ENCODE measurements around the gene NTRK1.

The NTRK1 gene

DNA sequence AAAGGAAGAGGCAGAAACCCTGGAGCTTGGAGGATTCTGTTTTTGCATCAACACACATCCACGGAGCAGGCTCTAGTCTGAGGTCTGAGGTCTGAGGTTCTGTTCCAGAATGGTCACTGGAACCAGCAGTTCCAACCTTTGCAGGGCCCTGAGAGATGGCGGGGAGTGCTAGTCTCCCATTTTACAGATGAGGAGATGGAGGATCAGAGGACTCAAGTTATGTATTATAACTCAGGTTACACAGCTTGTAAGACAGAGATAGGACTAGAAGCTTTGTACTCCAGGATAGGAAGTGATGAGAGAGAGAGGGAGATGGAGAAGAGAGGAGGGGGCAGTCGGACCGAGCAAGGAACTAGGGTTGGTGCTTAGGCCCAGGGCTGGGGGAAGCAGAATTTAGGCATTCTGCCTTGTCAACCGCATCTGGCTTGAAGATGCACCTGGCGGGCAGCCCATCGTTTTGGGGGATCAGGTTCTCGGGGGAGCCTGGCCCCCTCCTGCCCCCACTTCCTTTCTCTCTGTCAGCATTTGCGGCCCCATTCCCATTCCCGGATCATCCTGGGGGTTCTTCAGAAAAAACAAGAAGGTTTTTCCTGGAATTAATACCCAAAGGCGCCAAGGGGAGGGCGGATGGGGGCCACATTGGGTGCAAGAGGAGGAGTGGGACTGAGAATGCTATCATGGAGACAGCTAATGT is 38.5 kb downstream of the NTRK1 start:
- no peak for TF ChIP-seq CTCF (IDR thresholded peaks at IDR 0.05; ENCODE audit: extremely low read depth, missing control alignments)
- DNase-seq (ENCODE audit: low spot score), result no peak

DNA sequence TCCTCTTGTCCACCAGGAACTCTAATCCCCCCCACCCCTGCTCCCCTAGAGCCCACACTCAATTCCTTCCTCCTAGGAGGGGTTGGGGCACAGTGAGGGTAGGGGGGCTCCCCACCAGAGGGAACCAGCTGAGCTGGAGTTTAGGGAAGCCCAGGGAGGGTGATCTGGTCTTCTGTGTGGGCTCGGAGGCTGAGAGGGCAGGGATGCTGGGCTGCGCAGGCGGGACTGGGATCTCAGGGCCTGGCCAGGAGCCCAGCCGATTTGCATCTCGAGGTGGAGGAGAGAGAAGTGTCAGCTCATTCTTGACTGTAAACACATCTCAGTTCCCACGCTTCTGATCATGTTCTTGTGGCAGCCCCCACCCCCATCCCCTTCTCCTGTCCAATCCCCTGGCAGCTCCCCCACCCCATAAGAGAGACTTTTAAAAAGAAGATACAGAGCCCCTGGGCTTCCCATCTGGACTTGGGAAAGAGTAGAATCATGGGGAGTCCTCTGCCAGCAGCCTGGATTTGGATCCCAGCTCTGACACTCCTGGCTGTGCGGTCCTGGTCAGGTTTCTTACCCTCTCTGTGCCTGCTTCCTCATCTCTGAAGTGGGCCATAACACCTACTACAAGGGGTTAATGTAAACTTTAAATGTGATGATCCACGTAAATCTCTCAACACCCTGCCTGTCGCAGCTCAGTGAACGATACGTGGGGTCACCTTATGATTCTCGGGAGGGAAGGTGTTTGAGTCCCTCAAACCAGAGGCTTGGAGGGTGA is 39.5 kb downstream of the NTRK1 start:
- no peak for TF ChIP-seq CTCF (IDR thresholded peaks at IDR 0.05; ENCODE audit: extremely low read depth, missing control alignments)
- DNase-seq (ENCODE audit: low spot score), result no peak

GRCh38 chr1:156900896-156901589 is 40.4 kb downstream of the NTRK1 start:
- DNase-seq (ENCODE audit: low spot score), result no peak
- TF ChIP-seq CTCF (IDR thresholded peaks at IDR 0.05; ENCODE audit: extremely low read depth, missing control alignments), result no peak

- no peak for DNase-seq (ENCODE audit: low spot score)
- TF ChIP-seq CTCF (IDR thresholded peaks at IDR 0.05; ENCODE audit: extremely low read depth, missing control alignments), result no peak
Measured at GRCh38 chr1:156901590-156901900, 40.9 kb downstream of the NTRK1 start.

GRCh38 chr1:156901966-156902915 is 41.6 kb downstream of the NTRK1 start:
- TF ChIP-seq CTCF (IDR thresholded peaks at IDR 0.05; ENCODE audit: extremely low read depth, missing control alignments), result no peak
- no peak for DNase-seq (ENCODE audit: low spot score)

DNA sequence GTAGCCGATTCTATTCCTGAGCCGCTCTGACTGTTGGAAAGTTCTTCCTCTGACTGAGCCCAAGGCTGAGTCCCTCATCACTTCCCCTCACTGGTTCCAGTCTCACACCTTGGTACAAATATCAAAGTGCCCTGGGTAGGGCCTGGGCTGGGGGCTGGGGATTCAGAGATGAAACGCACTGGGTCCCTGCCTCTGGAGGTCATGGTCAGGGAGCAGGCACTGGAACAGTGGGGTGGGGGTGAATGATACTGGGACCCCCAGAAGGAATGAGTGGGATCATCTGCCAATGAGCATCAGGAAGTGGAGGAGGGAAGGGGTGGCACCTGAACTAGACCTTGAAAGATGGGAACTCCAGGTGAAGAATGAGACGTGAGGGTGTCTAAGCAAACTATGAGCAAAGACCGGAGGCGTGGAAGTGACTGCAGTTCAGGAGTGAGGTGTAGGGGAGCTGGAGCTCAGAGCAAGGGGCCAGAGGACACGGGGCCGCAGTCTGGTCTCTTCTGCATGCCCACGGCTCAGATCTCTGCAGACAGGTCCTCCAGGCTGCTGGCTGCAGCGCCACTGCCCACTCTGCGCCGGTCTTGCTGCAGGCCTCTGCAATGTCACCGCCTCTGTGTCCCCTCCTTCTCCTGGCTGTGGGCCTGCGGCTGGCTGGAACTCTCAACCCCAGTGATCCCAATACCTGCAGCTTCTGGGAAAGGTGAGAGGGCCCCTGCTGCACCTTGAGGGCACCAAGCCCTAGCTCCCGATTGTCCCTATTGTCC is 42.8 kb downstream of the NTRK1 start:
- no peak for TF ChIP-seq CTCF (IDR thresholded peaks at IDR 0.05; ENCODE audit: extremely low read depth, missing control alignments)
- DNase-seq (ENCODE audit: low spot score), result no peak

Measured in GM20000 (cell line).